ENCODE measurements around the gene ATXN7L2. TPM values are rescaled to one million over a fixed set of nuclear protein-coding genes. Genes with fewer than 3 reads are reported as not detected.
A peak's percentile ranks its signal among the peaks of the same experiment; 100 is the strongest.
"Not testable (repeated sequence)": the region's sequence is repeated elsewhere in the genome, so short reads cannot be mapped to it uniquely, and the experiment has no call there.

The ATXN7L2 gene
- total and polyA plus RNA-seq, 3 donors from 2014 or later, result 28.7 to 55.2 (median 40.9) TPM

GRCh38 chr1:109468061-109468460, 15.6 kb upstream of the ATXN7L2 start:
- H3K27me3 ChIP-seq, result no peaks in the 10 kb centered on the region
- whole genome bisulfite sequencing, 2 donors, result 84 to 100% methylated on average over 1 of the region's 1 CpG

GRCh38 chr1:109468903-109469302, 14.8 kb upstream of the ATXN7L2 start:
- H3K27me3 ChIP-seq, result no peaks in the 10 kb centered on the region
- no peak for TF ChIP-seq POLR2A (IDR thresholded peaks at IDR 0.05)
- no peak for TF ChIP-seq CTCF (IDR thresholded peaks at IDR 0.05)
- H3K27ac ChIP-seq, result no peak overlapping the region
- 30 to 33% methylated on average over 2 of the region's 2 CpGs for WGBS, 2 donors
- intact Hi-C loops (cut with DNase I; ENCODE audit: low total_unique reads), result no loop called here
- H3K36me3 ChIP-seq (ENCODE audit: low read depth, missing control alignments), result no peaks in the 10 kb centered on the region
- no peak for DNase-seq
- H3K4me3 ChIP-seq, result no peak overlapping the region
- H3K9me3 ChIP-seq, result no peaks in the 10 kb centered on the region
- H3K4me1 ChIP-seq, result peaks cover 24% of the 10 kb centered on the region

More at GRCh38 chr1:109468061-109468460, 15.6 kb upstream of the ATXN7L2 start:
- no peaks in the 10 kb centered on the region for H3K36me3 ChIP-seq (ENCODE audit: low read depth, missing control alignments)
- H3K27ac ChIP-seq, result no peak overlapping the region
- peaks cover 24% of the 10 kb centered on the region for H3K4me1 ChIP-seq
- intact Hi-C loops (cut with DNase I; ENCODE audit: low total_unique reads), result no loop called here
- H3K4me3 ChIP-seq, result no peak overlapping the region
- no peak for DNase-seq
- TF ChIP-seq POLR2A (IDR thresholded peaks at IDR 0.05) (no peak), CTCF (IDR thresholded peaks at IDR 0.05) (no peak)
- no peaks in the 10 kb centered on the region for H3K9me3 ChIP-seq

GRCh38 chr1:109470245-109470644, 13.5 kb upstream of the ATXN7L2 start:
- WGBS, 2 donors, result 62 to 74% methylated on average over 6 of the region's 6 CpGs
- Histone ChIP-seq H3K4me3 (no peak overlapping the region), H3K27ac (no peak overlapping the region), H3K9me3 (no peaks in the 10 kb centered on the region), H3K4me1 (peaks cover 15% of the 10 kb centered on the region), H3K27me3 (no peaks in the 10 kb centered on the region), H3K36me3 (ENCODE audit: low read depth, missing control alignments) (no peaks in the 10 kb centered on the region)
- intact Hi-C loops (cut with DNase I; ENCODE audit: low total_unique reads), result no loop called here
- TF ChIP-seq POLR2A (IDR thresholded peaks at IDR 0.05) (no peak), CTCF (IDR thresholded peaks at IDR 0.05) (no peak)
- DNase-seq, result no peak

GRCh38 chr1:109472779-109473178, 10.9 kb upstream of the ATXN7L2 start:
- TF ChIP-seq POLR2A (IDR thresholded peaks at IDR 0.05), result no peak
- no peak for TF ChIP-seq CTCF (IDR thresholded peaks at IDR 0.05)
- Histone ChIP-seq H3K36me3 (ENCODE audit: low read depth, missing control alignments) (no peaks in the 10 kb centered on the region), H3K4me1 (peaks cover 9% of the 10 kb centered on the region), H3K9me3 (no peaks in the 10 kb centered on the region), H3K27ac (no peak overlapping the region), H3K4me3 (no peak overlapping the region), H3K27me3 (no peaks in the 10 kb centered on the region)
- DNase-seq, result no peak
- intact Hi-C loops (cut with DNase I; ENCODE audit: low total_unique reads), result no loop called here
- WGBS, 2 donors, result 31 to 46% methylated on average over 3 of the region's 3 CpGs

- intact Hi-C loops (cut with DNase I; ENCODE audit: low total_unique reads); H3K27me3 ChIP-seq; H3K27ac ChIP-seq; H3K4me3 ChIP-seq; H3K4me1 ChIP-seq; H3K9me3 ChIP-seq; H3K36me3 ChIP-seq (ENCODE audit: low read depth, missing control alignments): not testable (repeated sequence)
- peak; percentile 69 for DNase-seq
- WGBS, 2 donors, result 76 to 81% methylated on average over 12 of the region's 12 CpGs
Measured at GRCh38 chr1:109473284-109474057, 10.2 kb upstream of the ATXN7L2 start.
